Measurements from ENCODE around the gene SNRPD3. TPM values are rescaled to one million over a fixed set of nuclear protein-coding genes. Genes with fewer than 3 reads are reported as not detected.

SNRPD3 gene
- total RNA-seq, result 165 and 200 TPM in 2 replicates

GRCh38 chr22:24555165-24556039 lies at the start of gene SNRPD3:
Gene SNRPD3 (plus strand): TSS chr22:24555999. CDS start chr22:24557675, 1,676 bp downstream.

GRCh38 chr22:24554313-24555164 lies 1.3 kb upstream of the SNRPD3 start, which contains the start of gene GUCD1:
Gene GUCD1 (minus strand): TSS chr22:24555138. CDS start chr22:24554991, 147 bp downstream.

GRCh38 chr22:24592851-24593558 lies 37.2 kb downstream of the SNRPD3 start, which contains the start of gene LRRC75B:
Gene LRRC75B (minus strand): TSS chr22:24593073. CDS start chr22:24593039, 34 bp downstream.

GRCh38 chr22:24602847-24603769 lies 47.3 kb downstream of the SNRPD3 start, which contains the start of gene GGT1:
Gene GGT1 (plus strand): TSS chr22:24603193. CDS start chr22:24611082, 7,889 bp downstream.

Other genes starting within 250 kb of the SNRPD3 start
- gene ADORA2A, start 128.4 kb upstream of the SNRPD3 start, total RNA-seq, result 0.34 and 0.64 TPM in 2 replicates
- gene UPB1, start 60.7 kb upstream of the SNRPD3 start, total RNA-seq, result not detected in 2 replicates
- gene GUCD1, start 861 bp upstream of the SNRPD3 start, total RNA-seq, result 90.9 and 108 TPM in 2 replicates
- gene LRRC75B, start 37.1 kb downstream of the SNRPD3 start, total RNA-seq, result 4.2 and 6.5 TPM in 2 replicates
- 7.3 and 7.9 TPM in 2 replicates for gene GGT1, start 47.2 kb downstream of the SNRPD3 start, total RNA-seq
- not detected in 2 replicates for gene PIWIL3, start 218.7 kb downstream of the SNRPD3 start, total RNA-seq

Measured in nasal cavity respiratory epithelium epithelial cell of viscerocranial mucosa (primary cell).